H1 (cell line): ENCODE results near the gene MAP7. TPM values are rescaled to one million over a fixed set of nuclear protein-coding genes. Genes with fewer than 3 reads are reported as not detected.

Experiments used
- PHF8 ChIP-seq: fragments of 200-600 bp; sonication (generic); conservative IDR thresholded peaks from 2 replicates; pipeline ENCODE4 v1.7.1; 2012; ENCODE audit warnings: low read depth, mild to moderate bottlenecking, inconsistent platforms, low read length, moderate library complexity
- polyA plus RNA-seq, 7 experiments: library from polyadenylated mRNA; depleted of rRNA in 3 of 7; stranded (reverse) in 5 of 7; unstranded in 2 of 7; fragments of >200 nt in 5 of 7; fragments of 200-250 nt in 2 of 7; gene quantifications; 1 replicate in 5 of 7; 2 replicates in 1 of 7; 4 replicates in 1 of 7; pipeline versions ENCODE4 v1.2.1 to v1.2.3, GENCODE V29; 2011 to 2013; ENCODE audit warnings: missing spikeins in 2 of 7, mixed read lengths in 2 of 7
- total RNA-seq: library from RNA; stranded (reverse); fragmentation: NEBNext Ultra II Directional; extraction: Animal tissue kit (Norgen Biotek cat#: 25700); gene quantifications from 2 replicates; pipeline ENCODE4 v1.2.1, GENCODE V29; 2021
- TF ChIP-seq, protein P1 (sequence below): IDR thresholded peaks from 2 replicates; pipeline ENCODE4 v1.6.1; 2011; ENCODE audit warnings: low read depth, mild to moderate bottlenecking, low read length; ENCODE audit not compliant: insufficient read depth

The MAP7 gene
- total and polyA plus RNA-seq, 2 of the 8 experiments (the other 6 are each of a cell fraction or from before 2014, with no cell fraction given): 13.5 to 66.9 TPM

DNA sequence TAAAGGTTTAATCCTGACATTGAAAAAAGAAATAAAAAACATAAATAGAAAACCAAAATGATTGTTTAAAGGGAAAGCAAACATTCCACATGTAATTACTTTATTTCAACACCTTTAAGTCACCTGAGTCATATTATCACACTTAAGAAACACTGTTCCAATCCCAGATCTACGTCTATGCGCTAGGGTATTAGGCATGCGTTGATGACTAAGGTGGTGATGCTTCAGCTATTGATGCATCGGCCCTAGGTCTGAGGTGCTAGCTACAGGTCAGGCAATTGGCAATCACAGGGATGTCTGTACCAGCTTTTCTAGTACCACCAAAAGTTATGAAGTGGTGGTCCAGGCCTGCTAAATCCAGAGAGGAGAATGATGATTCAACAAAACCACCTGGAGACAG, 162.9 kb downstream of the MAP7 start (continued):
- TF ChIP-seq, protein P1, sequence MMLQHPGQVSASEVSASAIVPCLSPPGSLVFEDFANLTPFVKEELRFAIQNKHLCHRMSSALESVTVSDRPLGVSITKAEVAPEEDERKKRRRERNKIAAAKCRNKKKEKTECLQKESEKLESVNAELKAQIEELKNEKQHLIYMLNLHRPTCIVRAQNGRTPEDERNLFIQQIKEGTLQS: no peak
- no peak for TF ChIP-seq PHF8
